Measurements from ENCODE around the gene PSMA6.

- TF ChIP-seq POLR2A (IDR thresholded peaks at IDR 0.05; ENCODE audit: low read depth, low read length): no peak
- no peak for TF ChIP-seq ELK1 (IDR thresholded peaks at IDR 0.05; ENCODE audit: low read depth, low read length)
- TF ChIP-seq ATF2 (IDR thresholded peaks at IDR 0.05; ENCODE audit: low read length): no peak
- no peak for TF ChIP-seq EZH2 (IDR thresholded peaks at IDR 0.05; ENCODE audit: borderline replicate concordance, control insufficient read depth, low read depth, low read length)
- no peak for TF ChIP-seq CTCF (IDR thresholded peaks at IDR 0.05 in 2 of 3, conservative IDR thresholded peaks at IDR 0.05 in 1 of 3; ENCODE audit: control insufficient read depth in 2 of 3, extremely low read depth in 1 of 3, insufficient read depth in 1 of 3, low read depth in 3 of 3, low read length in 3 of 3)
- no peak for TF ChIP-seq CHD2 (IDR thresholded peaks at IDR 0.05; ENCODE audit: borderline replicate concordance, low read depth, low read length)
- no peak for TF ChIP-seq FOXM1 (IDR thresholded peaks at IDR 0.05; ENCODE audit: low read depth, low read length)
- no peak for TF ChIP-seq EP300 (IDR thresholded peaks at IDR 0.05; ENCODE audit: borderline replicate concordance in 1 of 2, control insufficient read depth in 1 of 2, low read depth in 2 of 2, low read length in 2 of 2)
- TF ChIP-seq ATF3 (IDR thresholded peaks at IDR 0.05; ENCODE audit: borderline replicate concordance, extremely low read depth, low read depth, low read length): no peak
Measured at GRCh38 chr14:35243956-35244355, 48.2 kb upstream of the PSMA6 start.

All from GM12878 (cell line).